HG02588 (cell line): ENCODE data around the gene IGSF21.
"Not testable (repeated sequence)": the region's sequence is repeated elsewhere in the genome, so short reads cannot be mapped to it uniquely, and the experiment has no call there.

ENCODE experiments used
- ATAC-seq: cut with Tn5 transposase; IDR thresholded peaks from one replicate; pipeline ENCODE4 v1.9.1; 2021; ENCODE audit warnings: mild to moderate bottlenecking, moderate library complexity; ENCODE audit not compliant: unreplicated experiment

Gene IGSF21

DNA sequence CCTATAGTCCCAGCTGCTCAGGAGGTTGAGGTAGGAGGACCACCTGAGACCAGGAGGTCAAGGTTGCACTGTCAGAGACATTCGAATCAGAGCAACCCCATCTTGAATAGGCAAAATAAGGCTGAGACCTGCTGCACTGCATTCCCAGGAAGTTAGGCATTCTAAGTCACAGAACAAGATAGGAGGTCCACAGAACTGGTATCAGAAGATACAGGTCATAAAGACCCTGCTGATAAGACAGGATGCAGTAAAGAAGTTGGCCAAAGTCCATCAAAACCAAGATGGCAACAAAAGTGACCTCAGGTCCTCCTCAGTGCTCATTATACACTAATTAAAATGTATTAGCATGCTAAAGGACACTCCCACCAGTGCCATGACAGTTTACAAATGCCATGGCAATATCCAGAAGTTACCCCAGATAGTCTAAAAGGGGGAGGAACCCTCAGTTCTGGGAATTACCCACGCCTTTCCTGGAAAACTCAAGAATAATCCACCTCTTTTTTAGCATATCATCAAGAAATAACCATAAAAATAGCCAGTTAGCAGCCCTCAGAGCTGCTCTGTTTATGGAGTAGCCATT, 307.9 kb downstream of the IGSF21 start:
- no peak for ATAC-seq

DNA sequence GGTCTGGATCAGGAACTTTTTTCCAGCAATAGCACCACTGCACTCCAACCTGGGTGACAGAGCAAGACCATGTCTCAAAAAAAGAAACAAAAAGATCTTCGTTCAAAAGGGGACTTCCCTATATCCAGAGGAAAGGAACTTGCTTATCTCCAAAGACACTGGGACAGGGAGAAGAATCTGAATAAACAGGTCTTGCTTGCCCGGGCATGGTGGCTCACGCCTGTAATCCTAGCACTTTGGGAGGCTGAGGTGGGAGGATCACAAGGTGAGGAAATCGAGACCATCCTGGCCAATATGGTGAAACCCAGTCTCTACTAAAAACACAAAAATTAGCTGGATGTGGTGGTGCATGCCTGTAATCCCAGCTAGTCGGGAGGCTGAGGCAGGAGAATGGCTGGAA, 308.5 kb downstream of the IGSF21 start:
- ATAC-seq = not testable (repeated sequence)

GRCh38 chr1:18417316-18418269, 310.0 kb downstream of the IGSF21 start:
- no peak for ATAC-seq

DNA sequence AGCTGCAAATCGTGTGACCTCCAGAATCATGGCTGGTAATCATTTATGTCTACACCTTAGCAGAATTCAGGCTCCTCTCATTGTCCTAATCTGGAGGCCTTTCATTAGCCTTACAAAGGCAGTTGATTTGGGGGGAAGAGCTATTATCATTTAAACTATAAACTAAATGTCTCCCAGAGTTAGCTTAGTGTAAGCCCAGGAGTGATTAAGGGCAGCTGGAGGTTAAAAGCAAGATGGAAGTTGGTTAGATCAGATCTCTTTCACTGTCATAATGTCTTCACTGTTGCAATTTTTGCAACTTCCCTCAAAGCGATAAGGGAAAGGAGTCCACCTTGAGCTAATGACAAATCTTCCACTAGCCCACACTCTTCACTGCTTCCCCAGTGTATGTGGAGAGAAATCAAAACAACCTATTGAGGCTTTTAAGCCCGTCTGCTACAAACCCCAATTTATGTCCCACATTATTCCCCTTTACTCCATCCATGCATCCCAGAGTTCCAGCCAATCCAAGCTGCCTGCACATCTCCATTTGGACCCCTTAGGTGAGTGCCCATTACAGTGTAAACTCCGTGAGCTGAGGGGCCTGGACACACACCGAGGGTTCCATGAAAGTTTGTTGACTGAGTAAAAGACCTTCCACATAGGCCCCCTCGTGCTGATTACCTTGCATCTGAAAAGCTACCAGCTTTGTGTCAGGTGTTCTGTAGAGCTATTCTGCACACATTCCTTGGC, 311.7 kb downstream of the IGSF21 start:
- ATAC-seq = no peak

DNA sequence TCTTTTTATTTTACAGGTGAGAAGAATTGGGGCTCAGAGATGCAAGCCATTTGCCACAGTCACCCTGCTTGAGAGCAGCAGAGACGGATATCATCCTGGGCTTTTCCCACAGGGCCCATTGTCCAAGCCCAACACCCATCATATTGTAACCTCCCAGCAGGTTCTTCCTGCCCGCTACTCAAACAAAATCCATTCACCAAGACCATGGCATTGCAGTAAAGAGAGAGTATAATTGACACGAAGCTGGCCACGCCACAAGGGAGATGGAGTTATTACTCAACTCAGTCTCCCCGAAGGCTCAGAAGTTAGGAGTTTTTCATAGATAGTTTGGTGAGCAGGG, 312.2 kb downstream of the IGSF21 start:
- ATAC-seq = no peak

- no peak for ATAC-seq
Observed at GRCh38 chr1:18422076-18422777, 314.6 kb downstream of the IGSF21 start.

- ATAC-seq = no peak
Observed at GRCh38 chr1:18422954-18423353, 315.4 kb downstream of the IGSF21 start.

- ATAC-seq = no peak
Observed at GRCh38 chr1:18426580-18426979, 319.0 kb downstream of the IGSF21 start.
